HUES48 (cell line): Measurements from ENCODE around the gene SAP30.

Experiments used
- H3K27ac ChIP-seq: one replicate; pipeline ENCODE4 v1.7.0; 2013; ENCODE audit warnings: low read depth, low read length, inconsistent platforms
- H3K27me3 ChIP-seq: 2 replicates; pipeline ENCODE4 v1.6.1; 2013; ENCODE audit warnings: mild to moderate bottlenecking, low read length; ENCODE audit not compliant: control insufficient read depth, insufficient read depth
- H3K36me3 ChIP-seq: 2 replicates; pipeline ENCODE4 v1.6.1; 2013; ENCODE audit warnings: low read length; ENCODE audit not compliant: control insufficient read depth, insufficient read depth
- H3K4me1 ChIP-seq: 2 replicates; pipeline ENCODE4 v1.6.1; 2013; ENCODE audit warnings: mild to moderate bottlenecking, low read length; ENCODE audit not compliant: control insufficient read depth, insufficient read depth
- H3K4me3 ChIP-seq: 2 replicates; pipeline ENCODE4 v1.5.1; 2013; ENCODE audit warnings: mild to moderate bottlenecking, low read depth, low read length
- H3K9ac ChIP-seq: 2 replicates; pipeline ENCODE4 v1.6.1; 2013; ENCODE audit warnings: mild to moderate bottlenecking, low read depth, low read length, moderate library complexity
- H3K9me3 ChIP-seq: 2 replicates; pipeline ENCODE4 v1.6.1; 2013; ENCODE audit warnings: low read length; ENCODE audit not compliant: control insufficient read depth, insufficient read depth

The SAP30 gene

GRCh38 chr4:173370130-173370476 is 651 bp upstream of the SAP30 start:
- peak overlapping the region; percentile 94 for H3K4me3 ChIP-seq
- 0 out of 2 replicates have a peak, but pooled peaks cover 2% of the 10 kb centered on the region for H3K27me3 ChIP-seq
- H3K36me3 ChIP-seq = no peaks in the 10 kb centered on the region; the same call in 1 of the 2 replicates
- H3K27ac ChIP-seq = peak overlapping the region; percentile 63
- no peaks in the 10 kb centered on the region for H3K9me3 ChIP-seq
- peaks cover 7% of the 10 kb centered on the region for H3K4me1 ChIP-seq
- peak overlapping the region; percentile 7; the same call in 1 of the 2 replicates for H3K9ac ChIP-seq

DNA sequence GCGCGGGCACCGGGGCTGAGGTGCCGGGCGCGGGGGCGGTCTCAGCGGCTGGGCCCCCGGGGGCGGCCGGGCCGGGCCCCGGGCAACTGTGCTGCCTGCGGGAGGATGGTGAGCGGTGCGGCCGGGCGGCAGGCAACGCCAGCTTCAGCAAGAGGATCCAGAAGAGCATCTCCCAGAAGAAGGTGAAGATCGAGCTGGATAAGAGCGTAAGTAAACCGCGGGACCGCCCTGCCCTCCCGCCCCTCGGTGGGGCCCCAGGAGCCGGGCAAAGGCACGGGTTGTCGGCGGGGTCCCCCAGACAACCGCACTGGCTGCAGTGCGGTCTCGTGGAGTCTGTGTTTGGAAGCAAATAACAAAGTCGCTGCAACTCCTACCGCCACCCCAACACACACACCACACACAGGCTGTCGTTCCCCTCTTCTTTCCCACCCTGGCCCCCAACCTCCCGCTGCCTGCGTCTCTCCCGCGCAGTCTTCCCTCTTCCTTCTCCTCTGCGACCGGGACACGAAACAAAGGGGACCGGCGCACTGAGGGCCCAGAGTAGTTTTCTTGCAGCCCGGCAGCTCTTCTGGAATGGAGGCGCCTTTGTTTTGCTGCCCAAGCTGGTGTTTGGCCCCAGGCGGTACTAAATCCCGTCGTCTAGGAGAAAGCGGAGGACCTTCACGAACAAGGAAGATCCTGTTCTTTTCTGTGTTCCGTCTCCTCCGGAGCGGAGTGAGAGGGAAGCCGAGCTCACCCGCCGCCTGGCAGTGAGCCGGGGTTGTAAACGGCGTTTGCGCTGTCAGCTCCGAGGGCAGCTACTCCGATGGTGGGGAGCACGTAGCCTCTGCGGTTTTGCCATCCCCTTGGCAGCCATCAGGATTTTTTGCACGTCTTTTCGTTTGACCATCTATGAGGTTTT is 788 bp downstream of the SAP30 start:
- Histone ChIP-seq H3K4me1 (peaks cover 7% of the 10 kb centered on the region), H3K27me3 (0 out of 2 replicates have a peak, but pooled peaks cover 2% of the 10 kb centered on the region), H3K36me3 (no peaks in the 10 kb centered on the region; the same call in 1 of the 2 replicates), H3K4me3 (peak overlapping the region; percentile 94), H3K9me3 (no peaks in the 10 kb centered on the region), H3K27ac (peak overlapping the region; percentile 71), H3K9ac (peak overlapping the region; percentile 38; the same call in 1 of the 2 replicates)

DNA sequence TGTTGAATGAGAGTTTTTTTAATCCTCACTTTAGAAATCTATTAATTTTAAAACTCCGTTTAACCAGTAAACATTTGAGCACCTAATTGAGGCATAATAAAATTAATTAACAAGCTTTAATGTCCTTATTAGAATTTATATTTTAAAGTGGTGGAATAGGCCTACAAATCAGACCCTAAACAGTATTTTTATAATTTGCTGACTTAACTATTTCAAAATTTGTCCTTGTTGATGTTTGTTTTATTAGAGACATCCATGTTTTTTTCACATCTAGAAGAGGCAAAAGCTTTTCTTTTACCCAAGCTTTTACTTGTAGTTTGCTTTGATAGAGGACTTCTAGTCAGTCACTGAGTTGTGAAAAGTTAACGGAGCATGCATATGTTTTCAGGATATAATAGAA is 3.8 kb downstream of the SAP30 start:
- Histone ChIP-seq H3K9me3 (no peaks in the 10 kb centered on the region), H3K36me3 (peaks cover 3% of the 10 kb centered on the region; the same call in 1 of the 2 replicates), H3K4me3 (no peak overlapping the region), H3K9ac (no peak overlapping the region), H3K4me1 (peaks cover 13% of the 10 kb centered on the region; the same call in 1 of the 2 replicates), H3K27me3 (0 out of 2 replicates have a peak, but pooled peaks cover 2% of the 10 kb centered on the region), H3K27ac (no peak overlapping the region)

DNA sequence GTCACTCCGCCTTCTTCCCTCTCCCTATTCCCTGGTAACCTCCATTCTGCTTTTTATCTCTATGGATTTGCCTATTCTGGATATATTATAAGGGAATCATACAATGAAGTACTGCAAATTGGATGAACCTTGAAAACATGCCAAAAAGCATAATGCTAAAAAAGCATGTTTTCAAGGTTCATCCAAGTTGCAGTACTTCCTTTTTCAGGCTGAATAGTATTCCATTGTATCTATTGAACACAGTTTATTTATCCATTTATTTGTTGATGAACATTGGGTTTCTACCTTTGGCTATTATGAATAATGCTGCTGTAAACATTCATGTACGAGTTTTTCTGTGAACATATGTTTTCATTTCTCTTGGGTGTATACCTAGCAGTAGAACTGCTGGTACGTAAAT is 9.2 kb downstream of the SAP30 start:
- H3K27ac ChIP-seq = no peak overlapping the region
- no peak overlapping the region for H3K9ac ChIP-seq
- no peak overlapping the region for H3K4me3 ChIP-seq
- no peaks in the 10 kb centered on the region for H3K9me3 ChIP-seq
- peaks cover 3% of the 10 kb centered on the region; the same call in 1 of the 2 replicates for H3K36me3 ChIP-seq
- no peaks in the 10 kb centered on the region for H3K27me3 ChIP-seq
- H3K4me1 ChIP-seq = peaks cover 22% of the 10 kb centered on the region; the same call in 1 of the 2 replicates

DNA sequence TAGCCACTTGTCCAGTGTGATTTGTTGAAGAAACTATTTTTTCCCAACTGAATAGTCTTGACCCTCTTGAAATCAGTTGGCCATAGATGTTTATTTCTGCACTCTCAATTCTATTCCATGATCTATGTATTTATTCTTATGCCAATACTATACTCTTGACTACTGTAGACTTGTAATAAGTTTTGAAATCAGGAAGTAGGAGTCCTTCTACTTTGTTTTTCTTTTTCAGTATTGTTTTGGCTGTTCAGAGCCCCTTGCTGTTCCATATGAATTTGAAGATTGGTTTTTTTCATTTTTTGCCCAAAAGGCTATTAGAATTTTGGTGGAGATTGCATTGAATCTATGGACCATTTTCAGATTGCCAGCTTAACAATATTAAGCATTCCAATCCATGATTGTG is 10.2 kb downstream of the SAP30 start:
- no peak overlapping the region for H3K9ac ChIP-seq
- H3K4me3 ChIP-seq = no peak overlapping the region
- no peak overlapping the region for H3K27ac ChIP-seq
- H3K4me1 ChIP-seq = peaks cover 22% of the 10 kb centered on the region; the same call in 1 of the 2 replicates
- H3K27me3 ChIP-seq = no peaks in the 10 kb centered on the region
- H3K9me3 ChIP-seq = no peaks in the 10 kb centered on the region
- 0 out of 2 replicates have a peak, but pooled peaks cover 3% of the 10 kb centered on the region for H3K36me3 ChIP-seq

GRCh38 chr4:173381610-173382009 is 10.9 kb downstream of the SAP30 start:
- Histone ChIP-seq H3K9me3 (no peaks in the 10 kb centered on the region), H3K4me1 (peaks cover 22% of the 10 kb centered on the region; the same call in 1 of the 2 replicates), H3K27me3 (no peaks in the 10 kb centered on the region), H3K36me3 (0 out of 2 replicates have a peak, but pooled peaks cover 3% of the 10 kb centered on the region), H3K27ac (no peak overlapping the region), H3K9ac (no peak overlapping the region), H3K4me3 (no peak overlapping the region)

- Histone ChIP-seq H3K4me1 (peaks cover 22% of the 10 kb centered on the region; the same call in 1 of the 2 replicates), H3K36me3 (no peaks in the 10 kb centered on the region), H3K27me3 (no peaks in the 10 kb centered on the region), H3K9ac (no peak overlapping the region), H3K27ac (no peak overlapping the region), H3K9me3 (no peaks in the 10 kb centered on the region), H3K4me3 (no peak overlapping the region)
Observed at GRCh38 chr4:173382349-173382748, 11.6 kb downstream of the SAP30 start.

DNA sequence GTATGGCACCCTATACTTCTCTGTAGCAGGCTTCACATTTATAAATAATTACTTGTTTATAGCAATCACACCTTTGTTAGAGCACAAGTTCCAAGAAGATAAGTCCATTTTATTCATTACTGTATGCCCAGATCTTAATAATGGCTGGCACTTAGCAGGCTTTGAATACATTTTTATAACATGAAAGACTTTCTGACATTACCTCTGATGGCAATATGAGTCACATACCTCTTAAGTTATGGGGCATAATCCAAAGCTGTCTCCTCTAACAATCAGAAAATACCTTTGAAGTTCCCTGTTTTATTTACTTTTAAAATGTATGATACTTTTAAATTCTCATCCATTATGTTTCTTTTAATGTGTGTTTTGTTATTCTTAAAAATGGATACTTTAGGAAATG is 16.0 kb downstream of the SAP30 start:
- H3K27me3 ChIP-seq = no peaks in the 10 kb centered on the region

GRCh38 chr4:173391701-173392100 is 20.9 kb downstream of the SAP30 start:
- H3K4me1 ChIP-seq = no peaks in the 10 kb centered on the region
- no peaks in the 10 kb centered on the region for H3K9me3 ChIP-seq
- H3K36me3 ChIP-seq = no peaks in the 10 kb centered on the region
- no peak overlapping the region for H3K27ac ChIP-seq
- no peak overlapping the region for H3K4me3 ChIP-seq
- no peaks in the 10 kb centered on the region for H3K27me3 ChIP-seq
- no peak overlapping the region for H3K9ac ChIP-seq

More for the DNA sequence above, 16.0 kb downstream of the SAP30 start:
- Histone ChIP-seq H3K36me3 (no peaks in the 10 kb centered on the region), H3K9ac (no peak overlapping the region), H3K4me3 (no peak overlapping the region), H3K9me3 (no peaks in the 10 kb centered on the region), H3K4me1 (peaks cover 6% of the 10 kb centered on the region; the same call in 1 of the 2 replicates), H3K27ac (no peak overlapping the region)

GRCh38 chr4:173397604-173398003 is 26.9 kb downstream of the SAP30 start:
- no peak overlapping the region for H3K4me3 ChIP-seq
- no peaks in the 10 kb centered on the region for H3K27me3 ChIP-seq
- H3K9me3 ChIP-seq = no peaks in the 10 kb centered on the region
- no peaks in the 10 kb centered on the region for H3K4me1 ChIP-seq
- H3K9ac ChIP-seq = no peak overlapping the region
- H3K36me3 ChIP-seq = no peaks in the 10 kb centered on the region
- no peak overlapping the region for H3K27ac ChIP-seq

- Histone ChIP-seq H3K27me3 (no peaks in the 10 kb centered on the region), H3K36me3 (no peaks in the 10 kb centered on the region), H3K9ac (no peak overlapping the region), H3K4me3 (no peak overlapping the region), H3K9me3 (no peaks in the 10 kb centered on the region), H3K27ac (no peak overlapping the region), H3K4me1 (no peaks in the 10 kb centered on the region)
Observed at GRCh38 chr4:173398220-173398619, 27.5 kb downstream of the SAP30 start.
